HG03097 (cell line): ENCODE data around the gene IMMP2L.
"Not testable (repeated sequence)": the region's sequence is repeated elsewhere in the genome, so short reads cannot be mapped to it uniquely, and the experiment has no call there.

ENCODE experiments used
- ATAC-seq: cut with Tn5 transposase; IDR thresholded peaks from one replicate; pipeline ENCODE4 v1.9.1; 2021; ENCODE audit not compliant: unreplicated experiment, low FRiP score

The IMMP2L gene

GRCh38 chr7:110975486-110975885 is 586.8 kb downstream of the IMMP2L start:
- ATAC-seq: no peak

DNA sequence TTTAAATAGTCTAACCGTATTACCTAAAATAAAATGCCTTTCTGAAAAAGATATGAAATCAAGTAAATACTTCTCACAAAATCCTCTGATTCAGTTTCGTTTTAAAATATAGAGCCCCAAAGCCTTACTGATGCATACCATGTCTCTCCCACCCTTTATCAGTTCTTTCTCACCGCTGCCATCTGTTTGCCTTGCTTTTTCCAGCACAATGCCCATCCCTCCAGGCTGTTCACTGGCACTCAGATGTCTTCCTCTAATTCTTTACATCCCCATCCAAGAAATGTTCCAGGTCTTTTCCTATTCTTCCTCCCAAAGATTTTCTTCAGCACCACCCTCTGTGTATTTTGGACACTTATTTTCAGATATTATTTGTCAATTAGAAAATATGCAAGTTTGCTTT is 587.9 kb downstream of the IMMP2L start:
- ATAC-seq: no peak

DNA sequence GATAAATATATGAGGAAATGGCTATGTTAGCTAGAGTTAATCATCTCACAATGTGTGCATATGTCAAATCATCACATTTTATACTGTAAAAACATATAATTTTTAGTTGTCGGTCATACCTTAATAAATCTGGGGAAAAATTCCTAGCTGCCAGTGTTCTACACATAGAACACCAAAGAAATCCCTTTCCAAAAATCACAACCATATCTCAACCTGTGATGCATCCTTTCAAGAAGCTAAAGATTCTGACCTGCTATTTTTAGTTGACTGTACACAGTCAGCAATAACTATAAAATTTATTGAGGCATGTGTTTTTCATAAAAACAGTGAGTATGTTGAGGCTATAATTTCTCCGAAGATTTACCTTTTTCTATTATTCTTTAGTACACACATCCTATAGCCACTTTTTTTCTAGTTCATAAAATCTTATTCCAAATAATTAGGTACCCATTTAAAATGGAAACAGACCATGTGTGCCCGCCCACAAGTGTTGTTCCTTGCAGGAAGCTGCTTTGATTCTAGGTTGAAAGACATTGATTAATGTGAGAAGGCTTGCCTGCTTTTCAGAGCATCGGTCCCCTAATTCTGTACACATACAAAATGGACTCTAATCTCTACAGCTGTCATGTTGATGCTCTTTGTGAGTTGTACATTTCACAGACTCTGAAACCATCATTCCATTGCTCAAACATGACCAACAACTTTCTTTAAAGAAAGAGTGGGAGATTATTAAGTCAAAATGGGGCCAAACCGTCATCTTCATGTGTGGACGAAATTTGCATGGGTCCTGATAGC is 588.9 kb downstream of the IMMP2L start:
- no peak for ATAC-seq

GRCh38 chr7:110964775-110965174 is 597.5 kb downstream of the IMMP2L start:
- no peak for ATAC-seq

- no peak for ATAC-seq
Measured at GRCh38 chr7:110962826-110963225, 599.5 kb downstream of the IMMP2L start.

GRCh38 chr7:110962374-110962773 is 599.9 kb downstream of the IMMP2L start:
- no peak for ATAC-seq

DNA sequence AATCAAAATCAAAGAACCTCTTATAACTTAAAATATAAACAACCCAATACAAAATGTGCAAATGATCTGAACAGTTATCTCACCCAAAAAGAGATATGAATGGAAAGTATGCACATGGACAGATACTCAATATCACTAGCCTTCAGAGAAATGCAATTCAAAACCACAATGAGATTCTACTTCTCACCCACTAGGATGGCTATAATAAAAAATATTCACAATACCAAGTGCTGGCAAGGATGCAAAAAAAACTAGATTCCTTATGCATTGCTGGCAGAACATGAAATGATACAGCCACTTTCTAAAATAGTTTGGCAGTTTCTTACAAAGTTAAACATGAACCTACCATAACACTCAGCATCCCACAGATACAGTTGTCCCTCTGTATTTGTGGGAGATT is 601.5 kb downstream of the IMMP2L start:
- no peak for ATAC-seq

DNA sequence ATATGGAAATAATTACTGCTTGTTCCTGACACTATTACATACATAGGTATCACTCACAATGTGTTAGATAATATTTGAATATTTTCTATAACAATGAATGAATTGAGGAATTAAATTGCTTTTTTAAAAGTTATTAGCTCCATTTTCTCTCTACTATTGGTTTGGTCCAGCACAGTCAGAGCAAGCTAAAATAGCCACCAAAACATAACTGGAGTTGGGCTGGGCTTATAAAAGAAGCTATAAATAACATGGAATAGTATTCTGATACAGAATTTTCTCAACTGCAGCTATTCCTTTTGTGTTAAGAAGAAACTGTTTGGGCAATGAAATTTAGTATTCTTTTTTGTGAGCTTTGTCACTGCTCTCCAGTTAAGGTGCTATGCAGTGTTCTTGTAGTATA is 614.0 kb downstream of the IMMP2L start:
- no peak for ATAC-seq

DNA sequence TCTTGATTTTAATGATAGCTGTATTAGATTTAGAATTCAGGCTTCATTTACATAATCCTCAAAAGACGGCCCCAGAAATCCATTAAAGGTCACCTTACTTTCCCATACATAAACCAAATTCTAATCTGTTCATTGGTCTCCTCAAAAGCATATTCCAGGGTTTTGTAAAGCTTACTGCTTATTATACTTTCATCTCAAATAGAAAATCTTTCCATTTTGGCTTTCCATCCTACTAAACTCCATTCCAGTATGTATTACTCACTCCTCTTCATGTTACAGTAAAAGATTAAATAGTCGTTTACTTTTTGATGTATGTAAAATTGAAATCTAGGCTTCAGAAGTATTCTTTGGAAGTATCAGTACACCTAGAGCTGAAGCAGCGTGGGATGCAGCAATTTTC is 614.9 kb downstream of the IMMP2L start:
- no peak for ATAC-seq

- no peak for ATAC-seq
Measured at GRCh38 chr7:110944966-110945644, 617.2 kb downstream of the IMMP2L start.

DNA sequence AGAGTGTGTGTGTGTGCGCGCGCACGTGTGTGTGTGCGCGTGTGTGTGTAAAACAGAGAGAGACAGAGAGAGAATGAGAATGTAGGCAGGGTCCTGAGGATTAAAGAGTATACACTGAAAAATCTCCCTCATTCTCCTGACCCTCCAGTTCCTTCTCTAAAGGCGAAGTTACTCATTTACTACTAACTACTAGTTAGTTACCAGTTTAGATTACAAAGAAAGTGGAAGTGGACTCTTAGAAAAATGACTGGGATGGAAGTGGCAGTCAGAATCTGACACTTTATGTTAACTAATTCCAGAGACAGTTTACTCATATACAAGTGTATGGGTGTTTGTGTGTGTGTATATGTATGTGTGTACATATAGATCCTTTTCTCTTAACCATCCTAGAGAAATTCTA is 617.8 kb downstream of the IMMP2L start:
- ATAC-seq: no peak

GRCh38 chr7:110943701-110944345 is 618.5 kb downstream of the IMMP2L start:
- ATAC-seq: no peak

GRCh38 chr7:110941385-110941784 is 620.9 kb downstream of the IMMP2L start:
- no peak for ATAC-seq

DNA sequence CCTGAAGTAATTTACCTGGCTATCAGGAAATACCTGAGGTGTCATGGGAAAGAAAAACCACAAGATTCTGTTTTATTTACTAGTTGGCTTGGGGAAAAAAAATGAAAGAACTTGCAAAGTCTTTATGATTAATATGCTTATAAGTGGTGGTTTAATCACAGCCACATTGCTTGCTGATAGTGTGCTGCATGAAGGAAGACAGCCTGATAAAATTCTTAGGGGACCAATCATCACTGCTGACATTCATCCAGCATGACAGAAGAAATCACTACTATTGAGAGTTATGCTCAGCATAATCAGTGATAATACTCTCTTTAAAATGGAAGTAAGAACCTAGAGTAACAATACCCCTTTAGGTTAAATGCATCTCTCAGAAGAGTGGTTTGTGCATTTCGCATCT is 621.5 kb downstream of the IMMP2L start:
- ATAC-seq: no peak

GRCh38 chr7:110938165-110938564 is 624.1 kb downstream of the IMMP2L start:
- no peak for ATAC-seq

DNA sequence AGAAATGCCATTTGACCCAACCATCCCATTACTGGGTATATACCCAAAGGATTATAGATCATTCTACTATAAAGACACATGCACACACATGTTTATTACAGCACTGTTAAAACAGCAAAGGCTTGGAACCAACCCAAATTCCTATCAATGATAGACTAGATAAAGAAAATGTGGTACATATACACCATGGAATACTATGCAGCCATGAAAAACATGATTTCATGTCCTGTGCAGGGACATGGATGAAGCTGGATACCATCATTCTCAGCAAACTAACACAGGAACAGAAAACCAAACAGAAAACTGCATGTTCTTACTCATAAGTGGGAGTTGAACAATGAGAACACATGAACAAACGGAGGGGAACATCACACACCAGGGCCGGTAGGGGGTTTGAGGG is 625.6 kb downstream of the IMMP2L start:
- ATAC-seq: not testable (repeated sequence)

- no peak for ATAC-seq
Measured at GRCh38 chr7:110929480-110930249, 632.6 kb downstream of the IMMP2L start.

DNA sequence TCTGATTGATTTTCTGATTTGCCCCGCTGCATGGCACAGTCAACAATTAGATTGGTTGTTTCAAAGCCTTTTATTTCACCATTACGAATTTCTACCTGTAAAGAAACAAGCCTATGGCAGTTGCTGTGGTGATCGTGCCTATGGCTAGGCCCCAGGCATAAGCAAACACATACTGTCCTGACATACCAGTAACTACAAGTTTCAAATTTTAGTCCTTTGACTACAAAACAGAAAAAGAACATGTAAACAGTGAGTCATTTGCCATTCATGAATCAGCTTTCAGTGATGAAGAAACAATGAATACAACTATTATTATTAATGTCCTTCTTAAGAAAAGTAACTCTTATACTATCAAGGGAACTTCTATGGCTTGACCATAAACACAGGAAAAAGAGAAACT is 639.4 kb downstream of the IMMP2L start:
- ATAC-seq: no peak

GRCh38 chr7:110921595-110922151 is 640.6 kb downstream of the IMMP2L start:
- no peak for ATAC-seq

GRCh38 chr7:110918949-110919548 is 643.2 kb downstream of the IMMP2L start:
- ATAC-seq: peak; percentile 88
